ENCODE data around the gene P2RY11.

The P2RY11 gene

GRCh38 chr19:10142701-10143375 is 31.3 kb downstream of the P2RY11 start:
- Histone ChIP-seq H2BK120ac (ENCODE audit: low read depth, low read length) (no peak overlapping the region), H3K79me1 (ENCODE audit: low read depth, low read length) (peaks cover 4% of the 10 kb centered on the region), H3K27ac (replicated peaks; ENCODE audit: low read length) (no peak overlapping the region), H2AK5ac (ENCODE audit: low read depth, low read length) (no peak overlapping the region), H3K9ac (ENCODE audit: low read depth, low read length, poor library complexity) (no peak overlapping the region), H3K4me3 (ENCODE audit: low read length in 2 of 2) (no peak overlapping the region), H2BK5ac (ENCODE audit: low read length) (no peak overlapping the region), H2BK15ac (ENCODE audit: low read length) (no peak overlapping the region), H3K23ac (ENCODE audit: low read depth, low read length, poor library complexity) (no peak overlapping the region), H3K36me3 (replicated peaks in 1 of 2; ENCODE audit: control insufficient read depth in 2 of 2, insufficient read depth in 2 of 2, low read length in 2 of 2) (peaks cover 81 to 99% of the 10 kb centered on the region in 2 donors), H3K4ac (ENCODE audit: low read length) (no peak overlapping the region), H3K14ac (ENCODE audit: low read length) (no peak overlapping the region), H2BK12ac (ENCODE audit: low read length) (no peak overlapping the region), H3K4me1 (ENCODE audit: control insufficient read depth in 2 of 2, insufficient read depth in 1 of 2, low read depth in 1 of 2, low read length in 2 of 2) (no peaks in the 10 kb centered on the region), H3K4me2 (ENCODE audit: insufficient read depth, low read length, poor library complexity, severe bottlenecking) (no peak overlapping the region), H3K9me3 (replicated peaks in 1 of 2; ENCODE audit: control insufficient read depth in 2 of 2, insufficient read depth in 1 of 2, low read depth in 1 of 2, low read length in 2 of 2) (no peaks in the 10 kb centered on the region), H3K27me3 (ENCODE audit: control insufficient read depth in 3 of 3, insufficient read depth in 3 of 3, low read depth in 1 of 3, low read length in 3 of 3) (no peaks in the 10 kb centered on the region), H4K8ac (ENCODE audit: low read depth, low read length) (no peak overlapping the region), H3K18ac (ENCODE audit: low read length) (no peak overlapping the region), H4K91ac (ENCODE audit: low read depth, low read length, poor library complexity) (no peak overlapping the region), H2AFZ (ENCODE audit: low read length) (no peak overlapping the region)
- no peak for DNase-seq (ENCODE audit: low spot score)
- WGBS, 2 donors (ENCODE audit: extremely low coverage in 2 of 2, insufficient read length in 2 of 2, insufficient replicate concordance in 1 of 2) = no CpG with 5 or more reads among the region's 15 CpGs

- Histone ChIP-seq H3K23ac (ENCODE audit: low read depth, low read length, poor library complexity) (no peak overlapping the region), H3K9me3 (replicated peaks in 1 of 2; ENCODE audit: control insufficient read depth in 2 of 2, insufficient read depth in 1 of 2, low read depth in 1 of 2, low read length in 2 of 2) (no peaks in the 10 kb centered on the region), H3K36me3 (replicated peaks in 1 of 2; ENCODE audit: control insufficient read depth in 2 of 2, insufficient read depth in 2 of 2, low read length in 2 of 2) (peaks cover 76 to 96% of the 10 kb centered on the region in 2 donors), H2BK15ac (ENCODE audit: low read length) (no peak overlapping the region), H3K27me3 (ENCODE audit: control insufficient read depth in 3 of 3, insufficient read depth in 3 of 3, low read depth in 1 of 3, low read length in 3 of 3) (no peaks in the 10 kb centered on the region), H2BK120ac (ENCODE audit: low read depth, low read length) (no peak overlapping the region), H3K27ac (replicated peaks; ENCODE audit: low read length) (no peak overlapping the region), H2BK12ac (ENCODE audit: low read length) (no peak overlapping the region), H3K9ac (ENCODE audit: low read depth, low read length, poor library complexity) (no peak overlapping the region), H4K91ac (ENCODE audit: low read depth, low read length, poor library complexity) (no peak overlapping the region), H3K4me3 (ENCODE audit: low read length in 2 of 2) (no peak overlapping the region), H3K14ac (ENCODE audit: low read length) (no peak overlapping the region), H3K4ac (ENCODE audit: low read length) (no peak overlapping the region), H3K4me1 (ENCODE audit: control insufficient read depth in 2 of 2, insufficient read depth in 1 of 2, low read depth in 1 of 2, low read length in 2 of 2) (no peaks in the 10 kb centered on the region), H3K79me1 (ENCODE audit: low read depth, low read length) (peaks cover 1% of the 10 kb centered on the region), H3K18ac (ENCODE audit: low read length) (no peak overlapping the region), H3K4me2 (ENCODE audit: insufficient read depth, low read length, poor library complexity, severe bottlenecking) (no peak overlapping the region), H2BK5ac (ENCODE audit: low read length) (no peak overlapping the region), H2AFZ (ENCODE audit: low read length) (no peak overlapping the region), H4K8ac (ENCODE audit: low read depth, low read length) (no peak overlapping the region), H2AK5ac (ENCODE audit: low read depth, low read length) (no peak overlapping the region)
- no CpG with 5 or more reads among the region's 11 CpGs for WGBS, 2 donors (ENCODE audit: extremely low coverage in 2 of 2, insufficient read length in 2 of 2, insufficient replicate concordance in 1 of 2)
- no peak for DNase-seq (ENCODE audit: low spot score)
These were observed 32.2 kb downstream of the P2RY11 start for GRCh38 chr19:10143681-10144080.

GRCh38 chr19:10144361-10144760 is 32.9 kb downstream of the P2RY11 start:
- no CpG with 5 or more reads among the region's 10 CpGs for WGBS, 2 donors (ENCODE audit: extremely low coverage in 2 of 2, insufficient read length in 2 of 2, insufficient replicate concordance in 1 of 2)
- no peak overlapping the region for H4K8ac ChIP-seq (ENCODE audit: low read depth, low read length)
- peaks cover 73 to 94% of the 10 kb centered on the region in 2 donors for H3K36me3 ChIP-seq (replicated peaks in 1 of 2; ENCODE audit: control insufficient read depth in 2 of 2, insufficient read depth in 2 of 2, low read length in 2 of 2)

GRCh38 chr19:10145031-10145430 is 33.5 kb downstream of the P2RY11 start:
- Histone ChIP-seq H2BK12ac (ENCODE audit: low read length) (no peak overlapping the region), H3K4me3 (ENCODE audit: low read length in 2 of 2) (no peak overlapping the region), H3K23ac (ENCODE audit: low read depth, low read length, poor library complexity) (no peak overlapping the region), H3K9ac (ENCODE audit: low read depth, low read length, poor library complexity) (no peak overlapping the region), H2BK15ac (ENCODE audit: low read length) (no peak overlapping the region), H3K79me1 (ENCODE audit: low read depth, low read length) (peaks cover 2% of the 10 kb centered on the region), H3K36me3 (replicated peaks in 1 of 2; ENCODE audit: control insufficient read depth in 2 of 2, insufficient read depth in 2 of 2, low read length in 2 of 2) (peaks cover 73 to 94% of the 10 kb centered on the region in 2 donors), H3K27me3 (ENCODE audit: control insufficient read depth in 3 of 3, insufficient read depth in 3 of 3, low read depth in 1 of 3, low read length in 3 of 3) (no peaks in the 10 kb centered on the region), H2AK5ac (ENCODE audit: low read depth, low read length) (no peak overlapping the region), H3K14ac (ENCODE audit: low read length) (no peak overlapping the region), H4K8ac (ENCODE audit: low read depth, low read length) (no peak overlapping the region), H3K9me3 (replicated peaks in 1 of 2; ENCODE audit: control insufficient read depth in 2 of 2, insufficient read depth in 1 of 2, low read depth in 1 of 2, low read length in 2 of 2) (no peaks in the 10 kb centered on the region), H2BK120ac (ENCODE audit: low read depth, low read length) (no peak overlapping the region), H4K91ac (ENCODE audit: low read depth, low read length, poor library complexity) (no peak overlapping the region), H3K4me2 (ENCODE audit: insufficient read depth, low read length, poor library complexity, severe bottlenecking) (no peak overlapping the region), H2BK5ac (ENCODE audit: low read length) (no peak overlapping the region), H3K4ac (ENCODE audit: low read length) (no peak overlapping the region), H3K27ac (replicated peaks; ENCODE audit: low read length) (no peak overlapping the region), H3K18ac (ENCODE audit: low read length) (no peak overlapping the region), H3K4me1 (ENCODE audit: control insufficient read depth in 2 of 2, insufficient read depth in 1 of 2, low read depth in 1 of 2, low read length in 2 of 2) (no peaks in the 10 kb centered on the region), H2AFZ (ENCODE audit: low read length) (no peak overlapping the region)
- WGBS, 2 donors (ENCODE audit: extremely low coverage in 2 of 2, insufficient read length in 2 of 2, insufficient replicate concordance in 1 of 2) = no CpG with 5 or more reads among the region's 10 CpGs
- DNase-seq (ENCODE audit: low spot score) = no peak

More at GRCh38 chr19:10144361-10144760, 32.9 kb downstream of the P2RY11 start:
- H2BK120ac ChIP-seq (ENCODE audit: low read depth, low read length) = no peak overlapping the region
- no peak overlapping the region for H3K27ac ChIP-seq (replicated peaks; ENCODE audit: low read length)
- no peak overlapping the region for H3K9ac ChIP-seq (ENCODE audit: low read depth, low read length, poor library complexity)
- no peak overlapping the region for H2AFZ ChIP-seq (ENCODE audit: low read length)
- H3K23ac ChIP-seq (ENCODE audit: low read depth, low read length, poor library complexity) = no peak overlapping the region
- no peak overlapping the region for H3K4ac ChIP-seq (ENCODE audit: low read length)
- peaks cover 1% of the 10 kb centered on the region for H3K79me1 ChIP-seq (ENCODE audit: low read depth, low read length)
- no peaks in the 10 kb centered on the region for H3K27me3 ChIP-seq (ENCODE audit: control insufficient read depth in 3 of 3, insufficient read depth in 3 of 3, low read depth in 1 of 3, low read length in 3 of 3)
- no peak overlapping the region for H2BK12ac ChIP-seq (ENCODE audit: low read length)
- no peak overlapping the region for H2BK5ac ChIP-seq (ENCODE audit: low read length)
- H3K18ac ChIP-seq (ENCODE audit: low read length) = no peak overlapping the region
- H3K4me3 ChIP-seq (ENCODE audit: low read length in 2 of 2) = no peak overlapping the region
- H4K91ac ChIP-seq (ENCODE audit: low read depth, low read length, poor library complexity) = no peak overlapping the region
- H2BK15ac ChIP-seq (ENCODE audit: low read length) = no peak overlapping the region
- DNase-seq (ENCODE audit: low spot score) = no peak
- H3K9me3 ChIP-seq (replicated peaks in 1 of 2; ENCODE audit: control insufficient read depth in 2 of 2, insufficient read depth in 1 of 2, low read depth in 1 of 2, low read length in 2 of 2) = no peaks in the 10 kb centered on the region
- no peaks in the 10 kb centered on the region for H3K4me1 ChIP-seq (ENCODE audit: control insufficient read depth in 2 of 2, insufficient read depth in 1 of 2, low read depth in 1 of 2, low read length in 2 of 2)
- no peak overlapping the region for H3K4me2 ChIP-seq (ENCODE audit: insufficient read depth, low read length, poor library complexity, severe bottlenecking)
- no peak overlapping the region for H3K14ac ChIP-seq (ENCODE audit: low read length)
- no peak overlapping the region for H2AK5ac ChIP-seq (ENCODE audit: low read depth, low read length)
